Astrocyte (in vitro differentiated cells and primary cell): ENCODE data around the gene SLC6A3. TPM values are rescaled to one million over a fixed set of nuclear protein-coding genes. Genes with fewer than 3 reads are reported as not detected.

Experiments
- DNase-seq: peaks from one replicate; pipeline ENCODE4 v3.0.0-alpha.2; 2010; ENCODE audit warnings: low read depth
- FAIRE-seq: peaks from 2 replicates; lab custom pipeline; 2011; peaks lifted over from hg19 to GRCh38; lab: Jason Lieb, UNC
- H2AFZ ChIP-seq: 2 replicates; pipeline ENCODE4 v1.6.0; 2012; ENCODE audit warnings: low read depth, low read length, inconsistent platforms
- H3K27ac ChIP-seq: 2 replicates; pipeline ENCODE4 v1.5.1; 2011; ENCODE audit warnings: low read depth, low read length, inconsistent platforms
- H3K27me3 ChIP-seq: 2 replicates; pipeline ENCODE4 v1.6.0; 2011; ENCODE audit warnings: low read length, inconsistent platforms; ENCODE audit not compliant: insufficient read depth
- H3K36me3 ChIP-seq: 2 replicates; pipeline ENCODE4 v1.5.1; 2011; ENCODE audit warnings: low read length, inconsistent platforms; ENCODE audit not compliant: insufficient read depth
- H3K4me1 ChIP-seq: 2 replicates; pipeline ENCODE4 v1.5.1; 2011; ENCODE audit warnings: low read length, inconsistent platforms; ENCODE audit not compliant: insufficient read depth
- H3K4me2 ChIP-seq: 2 replicates; pipeline ENCODE4 v1.6.0; 2012; ENCODE audit warnings: low read length, inconsistent platforms
- H3K4me3 ChIP-seq: 2 replicates; pipeline ENCODE4 v1.5.1; 2011; ENCODE audit warnings: low read depth, mild to moderate bottlenecking, low read length, inconsistent platforms; ENCODE audit not compliant: insufficient read depth
- H3K79me2 ChIP-seq: 2 replicates; pipeline ENCODE4 v1.6.0; 2012; ENCODE audit warnings: mild to moderate bottlenecking, low read length, inconsistent platforms; ENCODE audit not compliant: insufficient read depth
- H3K9ac ChIP-seq: 2 replicates; pipeline ENCODE4 v1.6.0; 2012; ENCODE audit warnings: mild to moderate bottlenecking, low read length, inconsistent platforms
- H3K9me3 ChIP-seq: 2 replicates; pipeline ENCODE4 v1.5.1; 2012; ENCODE audit warnings: low read depth, mild to moderate bottlenecking, low read length, inconsistent platforms; ENCODE audit not compliant: insufficient read depth
- H4K20me1 ChIP-seq: 2 replicates; pipeline ENCODE4 v1.6.0; 2012; ENCODE audit warnings: low read length, inconsistent platforms; ENCODE audit not compliant: insufficient read depth
- H3K27ac Mint-ChIP-seq: one replicate; pipeline ENCODE4 v1.8.0; 2021; ENCODE audit warnings: mild to moderate bottlenecking, mixed read lengths; ENCODE audit not compliant: unreplicated experiment
- H3K27me3 Mint-ChIP-seq: one replicate; pipeline ENCODE4 v1.8.0; 2021; ENCODE audit warnings: low read depth, mixed read lengths; ENCODE audit not compliant: unreplicated experiment
- H3K36me3 Mint-ChIP-seq: one replicate; pipeline ENCODE4 v1.8.0; 2021; ENCODE audit warnings: low read depth, mixed read lengths; ENCODE audit not compliant: unreplicated experiment
- H3K4me1 Mint-ChIP-seq: one replicate; pipeline ENCODE4 v1.8.0; 2021; ENCODE audit warnings: low read depth, mixed read lengths; ENCODE audit not compliant: unreplicated experiment
- H3K4me3 Mint-ChIP-seq: one replicate; pipeline ENCODE4 v1.8.0; 2021; ENCODE audit warnings: mild to moderate bottlenecking, moderate library complexity, mixed read lengths; ENCODE audit not compliant: unreplicated experiment
- H3K9me3 Mint-ChIP-seq: one replicate; pipeline ENCODE4 v1.8.0; 2021; ENCODE audit warnings: mild to moderate bottlenecking, mixed read lengths; ENCODE audit not compliant: unreplicated experiment
- EZH2 ChIP-seq: IDR thresholded peaks from 2 replicates; pipeline ENCODE4 v1.6.1; 2012; ENCODE audit warnings: mild to moderate bottlenecking, low read length, inconsistent platforms; ENCODE audit not compliant: insufficient read depth
- total RNA-seq: library from RNA; stranded (reverse); gene quantifications from 2 replicates; pipeline ENCODE4 v1.2.1, GENCODE V29; 2021
- TF ChIP-seq, protein P1 (sequence below): IDR thresholded peaks from 2 replicates; pipeline ENCODE4 v1.5.1; 2011; ENCODE audit warnings: low read depth, mild to moderate bottlenecking, inconsistent platforms, low read length, moderate library complexity; ENCODE audit not compliant: insufficient read depth

SLC6A3 gene
- total RNA-seq, 1 donor from 2014 or later, result 0.07 TPM

DNA sequence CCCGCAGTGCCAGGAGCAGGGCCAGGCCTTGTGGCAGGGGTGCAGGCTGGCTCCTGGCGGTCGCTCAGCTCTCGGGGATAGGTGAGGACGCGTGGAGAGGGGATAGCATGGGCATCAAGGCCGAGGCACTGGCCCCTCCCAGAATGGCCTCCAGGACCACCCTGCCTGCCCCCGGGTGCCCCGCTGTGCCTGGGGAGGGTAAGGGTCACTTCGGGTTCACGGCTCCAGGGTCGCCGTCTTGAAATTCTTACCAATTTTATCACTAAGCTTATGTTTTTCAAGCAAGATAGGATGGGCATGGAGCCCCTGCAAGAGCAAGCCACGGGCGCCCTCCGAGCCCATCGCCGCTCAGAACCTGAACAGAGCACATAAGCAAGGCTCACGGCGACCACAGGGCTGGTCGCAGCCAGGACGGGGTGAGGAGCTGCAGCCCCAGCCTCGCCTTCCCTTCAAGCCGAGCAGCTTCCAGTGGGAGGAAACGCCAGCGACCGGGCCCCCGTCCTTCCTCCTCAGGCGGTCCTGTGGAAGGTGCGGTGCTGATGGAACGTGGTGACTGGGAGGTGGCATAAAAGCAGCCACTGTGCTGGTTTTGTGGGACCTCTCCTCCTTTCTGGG lies 86.1 kb downstream of the SLC6A3 start:
- Histone ChIP-seq H3K36me3 (no peaks in the 10 kb centered on the region), H3K9me3 (no peaks in the 10 kb centered on the region), H2AFZ (no peak overlapping the region), H3K4me2 (no peak overlapping the region), H3K27me3 (peaks cover 13% of the 10 kb centered on the region), H3K4me3 (no peak overlapping the region), H3K9ac (no peak overlapping the region), H3K4me1 (no peaks in the 10 kb centered on the region), H3K79me2 (no peaks in the 10 kb centered on the region), H4K20me1 (no peaks in the 10 kb centered on the region), H3K27ac (no peak overlapping the region)
- Mint-ChIP-seq H3K27me3 (peaks cover 51% of the 10 kb centered on the region), H3K4me3 (no peak overlapping the region), H3K36me3 (no peaks in the 10 kb centered on the region), H3K27ac (no peak overlapping the region), H3K9me3 (no peaks in the 10 kb centered on the region), H3K4me1 (no peaks in the 10 kb centered on the region)
- DNase-seq (no peak), FAIRE-seq (no peak)
- TF ChIP-seq EZH2, result no peak
- TF ChIP-seq, protein P1, sequence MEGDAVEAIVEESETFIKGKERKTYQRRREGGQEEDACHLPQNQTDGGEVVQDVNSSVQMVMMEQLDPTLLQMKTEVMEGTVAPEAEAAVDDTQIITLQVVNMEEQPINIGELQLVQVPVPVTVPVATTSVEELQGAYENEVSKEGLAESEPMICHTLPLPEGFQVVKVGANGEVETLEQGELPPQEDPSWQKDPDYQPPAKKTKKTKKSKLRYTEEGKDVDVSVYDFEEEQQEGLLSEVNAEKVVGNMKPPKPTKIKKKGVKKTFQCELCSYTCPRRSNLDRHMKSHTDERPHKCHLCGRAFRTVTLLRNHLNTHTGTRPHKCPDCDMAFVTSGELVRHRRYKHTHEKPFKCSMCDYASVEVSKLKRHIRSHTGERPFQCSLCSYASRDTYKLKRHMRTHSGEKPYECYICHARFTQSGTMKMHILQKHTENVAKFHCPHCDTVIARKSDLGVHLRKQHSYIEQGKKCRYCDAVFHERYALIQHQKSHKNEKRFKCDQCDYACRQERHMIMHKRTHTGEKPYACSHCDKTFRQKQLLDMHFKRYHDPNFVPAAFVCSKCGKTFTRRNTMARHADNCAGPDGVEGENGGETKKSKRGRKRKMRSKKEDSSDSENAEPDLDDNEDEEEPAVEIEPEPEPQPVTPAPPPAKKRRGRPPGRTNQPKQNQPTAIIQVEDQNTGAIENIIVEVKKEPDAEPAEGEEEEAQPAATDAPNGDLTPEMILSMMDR, result no peak

DNA sequence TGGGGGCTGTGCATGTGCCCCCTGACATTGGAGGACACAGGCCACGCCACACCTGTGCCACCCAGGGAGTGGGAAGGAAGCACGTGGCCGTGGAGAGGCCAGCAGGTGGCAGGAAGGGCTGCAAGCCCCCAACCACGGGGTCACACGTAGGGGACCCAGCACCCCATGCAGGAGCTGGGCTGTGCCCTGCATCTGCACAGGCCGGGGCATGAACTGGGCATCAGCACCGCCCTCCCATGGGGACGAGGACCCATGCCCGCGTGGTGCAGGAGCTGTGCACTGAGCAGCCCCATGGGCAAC lies 86.6 kb downstream of the SLC6A3 start:
- no peak overlapping the region for H3K27ac ChIP-seq
- Mint-ChIP-seq H3K27ac (no peak overlapping the region), H3K4me1 (no peaks in the 10 kb centered on the region), H3K27me3 (peaks cover 47% of the 10 kb centered on the region), H3K9me3 (no peaks in the 10 kb centered on the region), H3K36me3 (no peaks in the 10 kb centered on the region), H3K4me3 (no peak overlapping the region)
- no peaks in the 10 kb centered on the region for H3K79me2 ChIP-seq
- peaks cover 13% of the 10 kb centered on the region for H3K27me3 ChIP-seq
- FAIRE-seq (no peak), DNase-seq (no peak)
- no peak overlapping the region for H2AFZ ChIP-seq
- no peaks in the 10 kb centered on the region for H3K4me1 ChIP-seq
- TF ChIP-seq, protein P1, result no peak
- no peak for TF ChIP-seq EZH2
- no peak overlapping the region for H3K4me2 ChIP-seq
- H3K4me3 ChIP-seq, result no peak overlapping the region
- H3K9ac ChIP-seq, result no peak overlapping the region
- H3K9me3 ChIP-seq, result no peaks in the 10 kb centered on the region
- H3K36me3 ChIP-seq, result no peaks in the 10 kb centered on the region
- H4K20me1 ChIP-seq, result no peaks in the 10 kb centered on the region

DNA sequence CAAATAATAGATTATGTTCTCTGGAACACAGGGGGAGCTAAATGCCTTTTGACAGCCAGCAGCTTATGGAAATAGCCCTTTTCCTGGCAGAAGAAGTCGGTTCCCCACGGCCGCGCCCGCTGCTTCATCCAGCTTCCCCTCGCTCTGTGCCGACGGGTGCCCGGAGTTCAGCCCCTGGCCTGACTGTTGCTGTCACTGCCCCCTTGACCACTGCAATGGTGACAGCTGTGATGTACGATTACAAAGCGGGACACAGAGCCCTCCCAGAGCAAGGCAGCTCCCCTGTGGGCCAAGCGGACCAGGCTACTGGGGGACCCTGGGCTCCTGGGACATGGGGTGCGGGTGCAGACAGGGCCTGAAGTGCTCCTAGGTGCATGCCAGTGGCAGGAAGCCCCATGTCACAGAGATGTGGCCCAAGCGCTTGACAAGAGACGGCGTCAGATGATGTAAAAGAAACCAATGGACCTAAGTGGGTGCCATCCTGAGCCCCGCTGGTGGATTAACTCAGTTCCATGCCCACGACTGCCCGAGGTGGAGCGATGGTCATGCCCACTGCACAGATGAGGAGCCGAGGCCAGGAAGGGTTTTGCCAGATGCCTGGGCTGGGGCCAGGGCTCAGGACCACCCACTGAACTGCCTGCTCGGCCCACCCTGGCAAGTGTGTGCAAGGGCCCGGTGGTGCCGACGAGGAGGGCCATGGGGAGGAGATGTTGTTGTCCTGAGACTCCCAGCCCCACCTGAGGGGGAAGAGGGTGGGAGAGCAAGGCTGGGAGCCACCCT lies 87.1 kb downstream of the SLC6A3 start:
- FAIRE-seq (no peak), DNase-seq (no peak)
- Histone ChIP-seq H3K4me2 (no peak overlapping the region), H3K79me2 (no peaks in the 10 kb centered on the region), H3K9me3 (no peaks in the 10 kb centered on the region), H3K4me3 (no peak overlapping the region), H4K20me1 (no peaks in the 10 kb centered on the region), H2AFZ (no peak overlapping the region), H3K27me3 (peaks cover 13% of the 10 kb centered on the region), H3K27ac (no peak overlapping the region), H3K36me3 (no peaks in the 10 kb centered on the region), H3K9ac (no peak overlapping the region), H3K4me1 (no peaks in the 10 kb centered on the region)
- H3K4me3 Mint-ChIP-seq, result no peak overlapping the region
- no peaks in the 10 kb centered on the region for H3K9me3 Mint-ChIP-seq
- no peak for TF ChIP-seq EZH2
- peaks cover 43% of the 10 kb centered on the region for H3K27me3 Mint-ChIP-seq
- no peak overlapping the region for H3K27ac Mint-ChIP-seq
- no peaks in the 10 kb centered on the region for H3K4me1 Mint-ChIP-seq
- peaks cover 2% of the 10 kb centered on the region for H3K36me3 Mint-ChIP-seq
